ENCODE measurements around the gene HNRNPC. TPM values are rescaled to one million over a fixed set of nuclear protein-coding genes. Genes with fewer than 3 reads are reported as not detected.

HNRNPC gene
- total and polyA plus RNA-seq, 2 of the 8 experiments (the other 6 are each of a cell fraction or from before 2014, with no cell fraction given): 781 to 1,207 TPM

- CTCF ChIA-PET (ENCODE audit: partially characterized antibody): interaction anchor here (1.8 kb wide), 1 partner anchor 21 kb away, joined by 4 read pairs; no protein-coding TSS in a partner anchor
- Histone ChIP-seq H2BK120ac (replicated peaks; ENCODE audit: low read depth, low read length) (no peak overlapping the region), H3K4ac (replicated peaks; ENCODE audit: insufficient read length, low read depth, low read length) (no peak overlapping the region), H2BK12ac (ENCODE audit: low read depth, low read length) (no peak overlapping the region), H2AK5ac (ENCODE audit: low read depth, low read length) (no peak overlapping the region), H3K9me3 (ENCODE audit: insufficient read depth in 2 of 2, low read depth in 1 of 2, low read length in 1 of 2) (no peaks in the 10 kb centered on the region), H3K79me1 (ENCODE audit: low read depth, low read length) (no peaks in the 10 kb centered on the region), H2AFZ (ENCODE audit: low read length) (no peak overlapping the region), H2BK20ac (ENCODE audit: low read length) (no peak overlapping the region), H3K14ac (ENCODE audit: insufficient read length) (no peak overlapping the region), H4K8ac (ENCODE audit: extremely low read depth, insufficient read depth, low read length) (no peak overlapping the region), H3K23me2 (ENCODE audit: low read depth, low read length) (no peaks in the 10 kb centered on the region), H3K4me2 (ENCODE audit: insufficient read depth in 1 of 2, low read depth in 2 of 2, low read length in 2 of 2) (no peak overlapping the region), H2BK5ac (ENCODE audit: low read depth, low read length) (no peak overlapping the region), H3K9ac (replicated peaks in 1 of 4; ENCODE audit: extremely low read depth in 1 of 4, low read depth in 3 of 4, low read length in 3 of 4) (no peak overlapping the region), H3K4me1 (replicated peaks in 1 of 4; ENCODE audit: control insufficient read depth in 3 of 4, insufficient read depth in 4 of 4, low read length in 3 of 4) (no peaks in the 10 kb centered on the region), H3K79me2 (ENCODE audit: control insufficient read depth in 1 of 2, insufficient read depth in 2 of 2, low read length in 2 of 2) (no peaks in the 10 kb centered on the region), H4K91ac (replicated peaks; ENCODE audit: insufficient read length, low read length) (no peak overlapping the region), H3K18ac (ENCODE audit: extremely low read depth, low read length) (no peak overlapping the region), H3K23ac (ENCODE audit: insufficient read length) (no peak overlapping the region), H4K20me1 (replicated peaks in 1 of 2; ENCODE audit: control insufficient read depth in 1 of 2, insufficient read depth in 2 of 2, low read length in 2 of 2) (no peaks in the 10 kb centered on the region), H3K27me3 (replicated peaks in 1 of 4; ENCODE audit: control insufficient read depth in 3 of 4, extremely low read depth in 1 of 4, insufficient read depth in 3 of 4, low read length in 3 of 4) (no peaks in the 10 kb centered on the region), H3K36me3 (ENCODE audit: control insufficient read depth in 2 of 4, insufficient read depth in 4 of 4, low read length in 3 of 4) (no peaks in the 10 kb centered on the region), H4K5ac (ENCODE audit: insufficient read length, low read depth, low read length) (no peak overlapping the region), H2BK15ac (ENCODE audit: low read length) (no peak overlapping the region), H3K56ac (replicated peaks; ENCODE audit: insufficient read length, low read depth, low read length) (no peak overlapping the region), H3K27ac (ENCODE audit: low read depth, low read length) (no peak overlapping the region), H3K4me3 (ENCODE audit: extremely low read depth in 1 of 4, insufficient read depth in 2 of 4, low read depth in 3 of 4, low read length in 4 of 4) (no peak overlapping the region)
- no peak for FAIRE-seq
- no peak for DNase-seq (ENCODE audit: low read depth in 1 of 2, low spot score in 2 of 2)
- 91% methylated on average over 6 of the region's 6 CpGs; no CpG with 5 or more reads in 1 of the 2 experiments for WGBS, 2 experiments (ENCODE audit: extremely low coverage in 1 of 2, insufficient coverage in 1 of 2, insufficient read length in 1 of 2, insufficient replicate concordance in 2 of 2, low coverage in 1 of 2, low lambda C conversion rate in 2 of 2, missing lambda C conversion rate in 1 of 2)
- POLR2A ChIA-PET (ENCODE audit: partially characterized antibody): interaction anchor here (1.5 to 9.1 kb wide), 2 partner anchors 18 to 23 kb away, joined by 5 to 90 read pairs; no protein-coding TSS in a partner anchor
- TF ChIP-seq SIX5 (IDR thresholded peaks at IDR 0.05; ENCODE audit: low read depth, low read length) (no peak), EZH2 (IDR thresholded peaks at IDR 0.05; ENCODE audit: low read depth, low read length, severe bottlenecking) (no peak), RBBP5 (IDR thresholded peaks at IDR 0.05; ENCODE audit: borderline replicate concordance, low read depth, low read length) (no peak), ZNF274 (IDR thresholded peaks at IDR 0.05; ENCODE audit: borderline replicate concordance, extremely low read depth, low read length) (no peak), RNF2 (IDR thresholded peaks at IDR 0.05; ENCODE audit: borderline replicate concordance, low read depth, low read length, missing control alignments, poor library complexity, severe bottlenecking) (no peak), SUZ12 (IDR thresholded peaks at IDR 0.05; ENCODE audit: low read length) (no peak), BCL11A (IDR thresholded peaks at IDR 0.05; ENCODE audit: low read depth in 2 of 2, low read length in 2 of 2) (no peak), PHF8 (conservative IDR thresholded peaks at IDR 0.05; ENCODE audit: low read depth, low read length) (no peak), USF2 (IDR thresholded peaks at IDR 0.05; ENCODE audit: low read length) (no peak), MAX (IDR thresholded peaks at IDR 0.05) (no peak), CHD1 (IDR thresholded peaks at IDR 0.05; ENCODE audit: low read depth, low read length) (no peak), SP1 (IDR thresholded peaks at IDR 0.05; ENCODE audit: low read depth, low read length) (no peak), FOSL1 (IDR thresholded peaks at IDR 0.05; ENCODE audit: insufficient read depth, low read depth, low read length) (no peak)
Measured at GRCh38 chr14:21287168-21287567, 17.9 kb upstream of the HNRNPC start.

Measured in H1 (cell line).